LoVo (cell line): ENCODE data around the gene MBD3L3.
A peak's percentile ranks its signal among the peaks of the same experiment; 100 is the strongest.
"Not testable (repeated sequence)": the region's sequence is repeated elsewhere in the genome, so short reads cannot be mapped to it uniquely, and the experiment has no call there.

Source experiments
- DNase-seq: peaks from one replicate; pipeline ENCODE4 v3.0.0-alpha.2; 2016; ENCODE audit warnings: low spot score

The MBD3L3 gene

DNA sequence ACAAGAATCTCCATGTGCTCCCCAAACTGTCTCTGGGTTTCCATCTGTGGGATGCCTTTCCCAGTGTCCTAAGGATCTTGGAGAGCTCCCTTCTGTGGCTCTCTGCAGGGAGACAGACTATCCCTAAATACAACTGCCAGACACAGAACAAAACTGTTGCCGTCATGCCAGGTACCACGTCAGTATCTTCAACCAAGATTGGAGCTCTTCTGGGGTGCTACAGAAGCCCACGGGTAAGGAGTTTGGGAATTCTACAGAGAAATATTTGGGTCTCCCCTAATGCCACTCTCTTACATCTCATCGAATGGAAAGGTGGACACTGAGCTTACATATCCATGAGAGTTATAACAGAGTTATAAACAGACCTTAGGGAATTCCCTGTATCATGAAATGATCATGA lies 4.9 kb upstream of the MBD3L3 start:
- DNase-seq: no peak

DNA sequence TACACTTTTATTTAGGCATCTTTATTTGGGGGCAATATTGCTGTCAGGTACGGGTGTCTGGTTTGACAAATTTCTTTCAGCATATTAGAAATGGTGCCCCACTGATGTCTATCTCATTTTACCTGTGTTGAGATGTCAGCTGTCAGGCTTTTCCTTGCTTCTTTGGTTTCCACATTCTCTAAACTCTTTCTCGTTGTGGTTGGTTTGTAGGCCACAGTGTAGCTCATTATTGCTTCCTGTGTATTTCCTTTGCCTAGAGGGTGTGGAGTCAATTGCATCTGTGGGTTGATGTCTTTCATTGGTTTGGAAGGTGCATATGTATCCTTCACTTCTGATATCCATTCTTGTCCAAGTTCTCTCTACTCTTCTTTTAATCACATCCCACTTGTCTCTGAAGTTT lies 1.5 kb upstream of the MBD3L3 start:
- DNase-seq: not testable (repeated sequence)

GRCh38 chr19:7056371-7056770 lies 2.1 kb downstream of the MBD3L3 start:
- DNase-seq: not testable (repeated sequence)

- DNase-seq: not testable (repeated sequence)
Measured at GRCh38 chr19:7055679-7056078, 2.8 kb downstream of the MBD3L3 start.

DNA sequence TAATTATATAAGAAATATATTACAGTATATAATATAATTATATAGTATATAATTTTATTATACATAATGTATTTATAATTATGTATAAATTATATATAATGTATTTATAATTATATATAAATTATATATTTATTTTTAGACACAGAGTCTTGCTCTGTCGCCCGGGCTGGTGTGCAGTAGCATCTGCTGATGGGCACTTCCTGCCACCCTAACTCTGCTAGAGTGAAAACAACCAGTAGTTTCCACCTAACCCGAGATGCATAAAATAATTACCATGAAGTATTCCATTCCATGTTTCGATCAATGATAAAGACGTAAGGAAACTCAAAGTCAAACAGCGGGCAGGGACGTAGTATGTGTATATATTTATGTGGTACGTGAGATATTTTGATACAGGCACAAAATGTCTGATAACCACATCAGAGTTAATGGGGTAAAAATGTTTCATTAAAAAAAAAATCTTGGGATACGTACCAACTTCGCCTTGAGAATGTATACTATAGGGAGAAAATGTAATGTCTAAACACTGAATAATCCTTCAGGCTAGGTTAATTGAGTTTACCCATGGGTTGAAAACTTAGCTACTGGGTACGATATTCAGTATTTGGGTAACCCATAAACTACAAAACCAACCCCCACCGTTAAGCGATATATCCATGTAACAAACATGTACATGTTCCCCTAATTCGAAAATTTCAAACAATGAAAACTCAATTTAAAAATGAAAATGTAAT lies 3.7 kb downstream of the MBD3L3 start:
- DNase-seq: not testable (repeated sequence)

- not testable (repeated sequence) for DNase-seq
Measured at GRCh38 chr19:7052896-7053295, 5.6 kb downstream of the MBD3L3 start.

DNA sequence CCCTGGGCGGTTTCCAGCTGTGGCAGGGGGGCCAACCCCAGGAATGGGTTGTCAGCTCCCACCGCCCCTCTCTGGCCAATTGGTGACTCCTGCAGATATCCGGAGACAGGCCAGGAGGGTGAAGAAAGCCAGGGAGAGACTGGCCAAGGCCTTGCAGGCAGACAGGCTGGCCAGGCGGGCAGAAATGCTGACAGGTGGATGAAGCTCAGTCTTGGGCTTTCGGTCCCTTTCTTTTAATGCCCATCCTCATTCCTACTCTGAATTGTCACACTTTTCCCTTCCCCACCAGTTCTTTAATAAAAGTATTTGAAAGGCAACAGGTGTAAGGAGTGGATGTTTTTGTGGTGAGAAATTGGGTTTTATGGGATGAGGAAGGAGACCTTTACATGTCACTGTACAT lies 7.1 kb downstream of the MBD3L3 start:
- not testable (repeated sequence) for DNase-seq

GRCh38 chr19:7049021-7049420 lies 9.5 kb downstream of the MBD3L3 start, which contains the start of gene MBD3L2:
MBD3L2 (plus strand) TSS chr19:7049321; CDS start chr19:7049374, 53 bp downstream.
- not testable (repeated sequence) for DNase-seq

- not testable (repeated sequence) for DNase-seq
Measured at GRCh38 chr19:7041563-7041962, 16.9 kb downstream of the MBD3L3 start.

GRCh38 chr19:7040079-7040478 lies 18.4 kb downstream of the MBD3L3 start, which contains the start of gene MBD3L4:
MBD3L4 (minus strand) TSS chr19:7040179; CDS start chr19:7040144, 35 bp downstream.
- DNase-seq: not testable (repeated sequence)

DNA sequence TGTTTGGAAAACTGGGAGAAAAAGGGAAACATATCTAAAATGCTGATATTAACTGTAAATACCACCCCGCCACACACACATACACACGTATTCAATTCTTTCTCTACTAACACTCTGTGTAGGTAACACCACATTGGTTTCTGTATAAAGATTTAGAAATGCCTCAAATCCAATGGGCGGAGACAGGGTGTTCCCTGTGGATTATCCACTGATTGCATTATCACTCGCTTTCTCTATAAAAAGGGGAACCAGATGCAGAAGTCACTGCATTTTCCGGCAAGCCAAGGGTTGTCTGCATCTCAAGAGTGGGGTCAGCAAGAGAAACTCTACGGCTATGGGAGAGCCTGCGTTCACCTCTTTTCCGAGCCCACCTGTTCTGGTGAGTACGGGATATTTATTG lies 28.2 kb downstream of the MBD3L3 start, which contains the start of gene MBD3L5:
Gene MBD3L5 (plus strand): TSS at position 301 of the 400 bp plus-strand sequence. CDS start 34 bp downstream, at position 335.
- not testable (repeated sequence) for DNase-seq

DNA sequence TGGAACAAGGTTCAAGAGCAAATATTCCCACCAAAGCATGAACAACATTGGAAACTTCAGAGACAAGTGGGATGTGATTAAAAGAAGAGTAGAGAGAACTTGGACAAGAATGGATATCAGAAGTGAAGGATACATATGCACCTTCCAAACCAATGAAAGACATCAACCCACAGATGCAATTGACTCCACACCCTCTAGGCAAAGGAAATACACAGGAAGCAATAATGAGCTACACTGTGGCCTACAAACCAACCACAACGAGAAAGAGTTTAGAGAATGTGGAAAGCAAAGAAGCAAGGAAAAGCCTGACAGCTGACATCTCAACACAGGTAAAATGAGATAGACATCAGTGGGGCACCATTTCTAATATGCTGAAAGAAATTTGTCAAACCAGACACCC lies 29.7 kb downstream of the MBD3L3 start:
- DNase-seq: not testable (repeated sequence)

DNA sequence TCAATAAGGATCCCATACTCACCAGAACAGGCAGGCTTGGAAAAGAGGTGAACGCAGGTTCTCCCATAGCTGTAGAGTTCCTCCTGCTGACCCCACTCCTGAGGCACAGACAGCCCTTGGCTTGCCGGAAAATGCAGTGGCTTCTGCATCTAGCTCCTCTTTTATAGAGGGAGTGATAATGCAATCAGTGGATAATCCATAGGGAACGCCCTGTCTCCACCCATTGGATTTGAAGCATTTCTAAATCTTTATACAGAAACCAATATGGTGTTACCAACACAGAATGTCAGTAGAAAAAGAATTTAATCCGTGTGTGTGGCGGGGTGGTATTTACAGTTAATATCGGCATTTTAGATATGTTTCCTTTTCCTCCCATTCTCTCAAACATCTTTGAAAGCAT lies 37.1 kb downstream of the MBD3L3 start, which contains the start of gene MBD3L2B:
Gene MBD3L2B (minus strand): TSS at position 101 of the 400 bp plus-strand sequence. CDS start 34 bp downstream, at position 67.
- DNase-seq: not testable (repeated sequence)

DNA sequence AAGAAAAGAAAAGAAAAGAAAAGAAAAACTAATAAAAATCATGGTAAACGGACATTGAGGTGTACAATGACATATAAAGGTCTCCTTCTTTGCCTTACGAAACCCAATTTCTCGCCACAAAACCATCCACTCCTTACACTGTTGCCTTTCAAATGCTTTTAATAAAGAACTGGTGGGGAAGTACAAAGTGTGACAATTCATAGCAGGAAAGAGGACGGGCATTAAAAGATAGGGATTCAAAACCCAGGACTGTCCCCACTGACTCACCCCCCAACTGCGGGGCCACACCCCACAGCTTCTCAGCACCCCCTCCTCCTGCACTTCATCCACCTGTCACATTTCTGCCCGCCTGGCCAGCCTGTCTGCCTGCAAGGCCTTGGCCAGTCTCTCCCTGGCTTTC lies 39.6 kb downstream of the MBD3L3 start:
- DNase-seq: no peak

DNA sequence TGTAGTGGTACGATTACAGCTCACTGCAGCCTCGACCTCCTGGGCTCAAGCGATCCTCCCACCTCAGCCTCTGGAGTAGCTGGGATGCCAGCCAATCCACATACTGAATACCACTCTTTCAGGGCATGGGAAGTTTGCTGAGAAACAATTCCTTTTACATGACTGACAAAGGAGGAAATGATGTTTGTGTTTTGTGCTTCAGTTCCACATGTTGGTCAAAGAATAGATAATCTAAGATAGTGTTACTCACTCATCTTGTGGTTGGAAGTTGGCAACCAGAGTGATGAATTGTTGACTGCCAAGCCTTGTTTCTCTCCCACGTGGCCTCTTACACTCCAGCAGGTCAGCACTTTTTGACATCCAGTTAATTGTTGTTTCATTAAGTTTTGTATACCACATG lies 44.8 kb downstream of the MBD3L3 start:
- DNase-seq: peak; percentile 9

DNA sequence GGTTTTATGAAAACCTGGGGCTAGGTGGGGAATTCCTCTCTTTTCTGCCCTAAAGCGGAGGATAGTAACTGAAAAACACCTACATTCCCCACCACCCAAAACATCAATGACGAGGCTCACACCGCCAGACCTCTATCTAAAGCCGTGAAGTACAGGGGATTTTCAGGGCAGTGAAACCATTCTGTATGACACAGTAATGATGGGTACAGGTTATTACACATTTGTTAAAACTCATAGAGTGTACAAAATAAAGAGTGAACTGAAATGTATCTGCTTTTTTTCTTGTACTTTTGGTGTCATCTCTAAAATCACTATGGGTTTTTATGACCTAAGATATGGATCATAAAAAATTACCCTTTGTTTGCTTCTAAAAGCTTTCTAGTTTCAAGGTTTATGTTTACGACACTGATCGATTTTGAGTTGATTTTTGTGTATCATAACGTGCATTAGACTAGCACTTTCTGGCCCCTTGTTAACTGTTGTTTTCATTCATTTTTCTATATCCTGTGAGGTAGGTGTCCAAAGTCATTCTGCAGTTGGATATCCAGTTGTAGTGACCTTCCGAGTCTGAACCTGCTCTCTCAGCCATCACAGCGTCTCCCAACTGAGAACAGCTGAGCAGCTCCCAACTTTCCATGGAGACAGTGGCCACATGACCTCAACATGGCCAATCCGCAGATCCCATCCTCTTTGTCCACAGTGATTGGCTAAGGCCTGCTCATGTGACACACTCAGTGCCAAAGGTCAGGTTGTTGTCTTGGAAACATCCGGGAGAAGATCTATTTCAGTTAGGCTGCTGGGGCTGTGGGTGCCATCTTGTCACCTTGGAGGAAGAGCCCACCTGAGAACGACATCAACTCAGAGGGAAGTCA lies 47.5 kb downstream of the MBD3L3 start:
- no peak for DNase-seq

DNA sequence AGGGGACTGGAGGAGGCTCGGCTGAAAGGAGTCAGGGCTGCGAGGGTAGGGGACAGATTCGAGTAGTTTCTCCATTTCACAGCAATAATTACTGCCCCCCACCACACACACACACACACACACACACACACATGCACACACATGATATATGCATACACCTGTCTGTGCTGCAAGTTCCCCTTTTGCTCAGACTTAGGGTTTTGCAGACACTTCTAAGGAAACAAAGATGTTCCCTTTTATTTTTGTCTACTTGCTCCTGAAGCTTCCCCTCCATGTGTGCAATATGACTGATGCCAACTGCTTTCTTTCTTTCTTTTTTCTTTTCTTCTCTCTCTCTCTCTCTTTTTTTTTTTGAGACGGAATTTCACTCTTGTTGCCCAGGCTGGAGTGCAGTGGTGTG lies 50.6 kb downstream of the MBD3L3 start:
- DNase-seq: no peak
